Activated T-cell treated with anti-CD3 and anti-CD28 coated beads, Interleukin-2, amount 50 U/mL, for 4 hours (primary cell): ENCODE data around the gene PATJ. TPM values are rescaled to one million over a fixed set of nuclear protein-coding genes. Genes with fewer than 3 reads are reported as not detected.

Source experiments
- ATAC-seq, 2 donors: fragments of 200-7000 bp; cut with Tn5 transposase; one replicate each; pipeline ENCODE4 v1.10.0; 2021
- DNase-seq: peaks from one replicate; pipeline ENCODE4 v3.0.0-alpha.2; 2020
- H3K27me3 Mint-ChIP-seq: one replicate; pipeline ENCODE4 v1.8.0; 2021; ENCODE audit warnings: low read depth, mixed read lengths
- H3K36me3 Mint-ChIP-seq: one replicate; pipeline ENCODE4 v1.8.0; 2022; ENCODE audit warnings: mixed read lengths; ENCODE audit not compliant: insufficient read depth
- H3K4me1 Mint-ChIP-seq: one replicate; pipeline ENCODE4 v1.8.0; 2021; ENCODE audit warnings: low read depth, mixed read lengths
- H3K4me3 Mint-ChIP-seq: one replicate; pipeline ENCODE4 v1.8.0; 2021; ENCODE audit warnings: mild to moderate bottlenecking, moderate library complexity, mixed read lengths
- H3K9me3 Mint-ChIP-seq: one replicate; pipeline ENCODE4 v1.8.0; 2021; ENCODE audit warnings: mixed read lengths
- total RNA-seq, 3 donors: library from RNA; stranded (reverse); gene quantifications; one replicate each; pipeline ENCODE4 v1.2.1, GENCODE V29; 2021

PATJ gene
- total RNA-seq, 3 donors from 2014 or later = 3.4 to 4.1 (median 3.9) TPM

DNA sequence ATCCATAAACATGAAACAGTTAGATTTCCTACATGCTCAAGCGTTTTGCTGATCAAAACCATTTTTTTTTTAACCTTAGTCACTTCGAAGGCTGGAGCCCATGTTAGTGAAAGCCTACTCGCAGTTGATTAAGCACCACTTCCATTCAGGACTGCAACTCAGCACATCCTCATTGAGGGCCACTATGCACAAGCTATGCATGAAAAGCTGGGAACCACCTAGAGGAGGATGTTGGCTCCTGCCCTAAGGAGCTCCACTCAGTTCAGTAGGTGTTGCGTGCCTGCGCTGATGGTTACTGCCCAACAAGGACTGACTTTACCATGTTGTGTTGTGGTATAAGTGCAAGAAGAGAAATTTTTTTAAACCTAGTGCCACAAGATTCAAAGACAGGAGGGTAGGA is 271.0 kb downstream of the PATJ start:
- Mint-ChIP-seq H3K4me3 (no peak overlapping the region), H3K4me1 (no peaks in the 10 kb centered on the region), H3K27me3 (no peaks in the 10 kb centered on the region), H3K9me3 (no peaks in the 10 kb centered on the region), H3K36me3 (peaks cover 14% of the 10 kb centered on the region)
- DNase-seq = no peak
- ATAC-seq = no peak

DNA sequence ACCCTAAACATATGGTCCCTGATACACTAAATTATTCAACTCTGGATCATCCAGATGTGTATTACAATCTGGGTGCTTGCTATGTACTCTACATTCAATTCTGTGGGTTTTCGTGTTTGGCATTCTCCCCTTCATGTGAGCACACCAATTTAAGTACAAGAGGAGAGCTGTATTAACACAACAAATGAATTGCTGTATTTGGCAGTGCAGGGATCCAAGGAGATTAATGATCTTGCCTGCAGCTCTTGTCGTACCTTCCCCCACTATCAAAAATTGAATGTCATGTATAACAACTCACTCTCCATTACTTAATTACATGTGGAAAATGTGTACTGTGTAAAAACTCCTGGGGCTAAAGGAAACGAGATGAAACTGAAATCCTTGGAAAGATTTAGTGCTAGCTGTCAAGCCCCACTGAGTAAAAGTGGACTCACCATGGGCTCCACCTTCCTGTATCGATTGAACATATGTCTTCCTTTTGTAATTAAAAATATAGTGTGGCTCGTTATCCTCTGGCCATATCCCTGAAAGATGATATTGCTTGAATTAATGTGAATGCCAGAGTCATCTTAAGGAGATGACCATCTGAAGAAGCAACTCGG is 280.2 kb downstream of the PATJ start:
- Mint-ChIP-seq H3K27me3 (no peaks in the 10 kb centered on the region), H3K9me3 (no peaks in the 10 kb centered on the region), H3K36me3 (peaks cover 27% of the 10 kb centered on the region), H3K4me1 (no peaks in the 10 kb centered on the region), H3K4me3 (no peak overlapping the region)
- ATAC-seq (no peak), DNase-seq (no peak)

DNA sequence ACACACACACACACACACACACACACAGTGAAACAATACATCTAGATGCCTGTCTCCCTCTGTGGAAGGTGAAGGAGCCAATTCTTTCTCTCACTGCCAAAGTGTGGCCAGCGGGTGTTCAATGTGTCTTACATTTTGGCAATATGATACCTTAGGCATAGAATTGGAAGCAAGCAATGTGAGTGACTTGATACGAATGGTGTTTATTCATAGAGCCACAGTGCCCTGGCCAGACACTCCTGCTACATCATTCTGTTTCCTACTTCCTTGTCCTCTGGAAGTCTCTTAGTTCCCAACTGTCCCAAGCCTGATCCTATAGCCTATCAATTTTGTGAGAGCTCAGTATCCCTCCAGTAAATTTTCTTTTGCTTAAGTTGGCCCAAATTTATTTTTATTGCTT is 282.4 kb downstream of the PATJ start:
- ATAC-seq = no peak
- Mint-ChIP-seq H3K4me1 (no peaks in the 10 kb centered on the region), H3K4me3 (no peak overlapping the region), H3K9me3 (no peaks in the 10 kb centered on the region), H3K36me3 (peaks cover 26% of the 10 kb centered on the region), H3K27me3 (no peaks in the 10 kb centered on the region)
- DNase-seq = no peak

GRCh38 chr1:62025154-62025553 is 282.9 kb downstream of the PATJ start:
- no peaks in the 10 kb centered on the region for H3K9me3 Mint-ChIP-seq
- ATAC-seq (no peak), DNase-seq (no peak)
- no peaks in the 10 kb centered on the region for H3K4me1 Mint-ChIP-seq
- H3K36me3 Mint-ChIP-seq = peaks cover 27% of the 10 kb centered on the region
- no peaks in the 10 kb centered on the region for H3K27me3 Mint-ChIP-seq
- H3K4me3 Mint-ChIP-seq = no peak overlapping the region

- Mint-ChIP-seq H3K4me3 (no peak overlapping the region), H3K27me3 (no peaks in the 10 kb centered on the region), H3K36me3 (peaks cover 28% of the 10 kb centered on the region), H3K4me1 (no peaks in the 10 kb centered on the region), H3K9me3 (no peaks in the 10 kb centered on the region)
- DNase-seq (no peak), ATAC-seq (no peak)
Observed at GRCh38 chr1:62025892-62026291, 283.6 kb downstream of the PATJ start.

DNA sequence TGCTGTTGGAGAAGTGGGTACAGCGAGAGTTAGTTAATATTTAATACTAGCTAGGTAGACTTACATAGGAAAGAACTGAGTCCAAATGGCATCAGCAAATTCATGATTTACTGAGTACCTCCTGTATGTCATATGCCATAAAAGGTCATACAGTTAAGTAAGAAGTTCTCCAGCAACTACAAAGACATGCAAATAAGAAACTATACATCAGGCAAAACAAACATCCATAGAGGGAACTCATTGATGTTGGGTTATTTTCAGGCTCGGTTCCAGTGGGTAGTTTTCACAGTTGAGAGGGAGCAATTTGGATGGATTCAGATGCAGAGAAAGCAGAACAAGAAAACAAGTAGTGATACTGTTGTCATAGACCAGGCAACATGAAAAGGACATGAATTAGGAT is 287.4 kb downstream of the PATJ start:
- ATAC-seq (no peak), DNase-seq (no peak)
- peaks cover 24% of the 10 kb centered on the region for H3K36me3 Mint-ChIP-seq
- H3K27me3 Mint-ChIP-seq = no peaks in the 10 kb centered on the region
- no peak overlapping the region for H3K4me3 Mint-ChIP-seq
- no peaks in the 10 kb centered on the region for H3K9me3 Mint-ChIP-seq
- no peaks in the 10 kb centered on the region for H3K4me1 Mint-ChIP-seq

DNA sequence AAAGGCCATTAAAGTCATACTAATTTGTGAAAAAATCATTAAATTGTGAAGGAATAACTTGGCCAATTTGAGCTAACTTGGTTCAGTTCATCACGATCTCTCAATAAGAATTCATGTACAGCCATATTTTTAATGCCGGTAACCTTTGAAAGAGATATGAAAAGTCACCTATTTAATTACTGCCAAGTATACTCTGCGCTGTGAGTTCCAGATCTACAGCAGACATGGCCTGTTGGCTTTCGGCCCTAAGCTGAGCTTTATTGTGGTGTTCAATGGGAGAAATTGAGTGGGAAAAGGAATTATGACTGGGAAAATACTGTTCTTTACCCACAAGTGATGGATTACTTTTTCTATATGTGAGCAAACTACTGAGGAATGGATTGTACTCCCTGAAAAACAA is 292.5 kb downstream of the PATJ start:
- Mint-ChIP-seq H3K4me1 (no peaks in the 10 kb centered on the region), H3K36me3 (peaks cover 7% of the 10 kb centered on the region), H3K9me3 (no peaks in the 10 kb centered on the region), H3K27me3 (no peaks in the 10 kb centered on the region), H3K4me3 (no peak overlapping the region)
- DNase-seq = no peak
- no peak for ATAC-seq

DNA sequence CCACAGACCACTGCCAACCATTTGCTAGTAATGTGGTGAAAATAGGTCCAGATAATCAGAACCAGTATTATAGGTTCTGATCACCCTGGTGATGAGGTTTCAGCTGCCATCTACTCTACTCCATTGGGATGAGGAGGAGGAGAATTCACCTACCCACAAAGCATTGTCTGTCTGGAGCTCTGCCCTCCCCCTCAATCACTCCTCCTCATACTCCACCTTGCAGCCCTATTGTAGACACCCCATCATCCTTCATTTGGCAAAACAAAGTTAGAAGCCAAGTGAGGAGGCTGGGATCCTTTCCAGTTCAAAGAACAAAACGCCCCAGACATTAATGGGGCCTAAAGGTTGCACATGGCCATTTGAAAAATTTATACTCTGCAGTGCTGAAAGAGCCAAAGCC is 295.0 kb downstream of the PATJ start:
- DNase-seq = no peak
- H3K36me3 Mint-ChIP-seq = peaks cover 7% of the 10 kb centered on the region
- no peaks in the 10 kb centered on the region for H3K9me3 Mint-ChIP-seq
- no peak for ATAC-seq
- H3K4me3 Mint-ChIP-seq = no peak overlapping the region
- no peaks in the 10 kb centered on the region for H3K4me1 Mint-ChIP-seq
- H3K27me3 Mint-ChIP-seq = no peaks in the 10 kb centered on the region

- no peak overlapping the region for H3K4me3 Mint-ChIP-seq
- no peak for ATAC-seq
Observed at GRCh38 chr1:62038594-62039284, 296.5 kb downstream of the PATJ start.

GRCh38 chr1:62040450-62040849 is 298.2 kb downstream of the PATJ start:
- Mint-ChIP-seq H3K4me3 (no peak overlapping the region), H3K4me1 (no peaks in the 10 kb centered on the region), H3K27me3 (no peaks in the 10 kb centered on the region), H3K36me3 (peaks cover 8% of the 10 kb centered on the region), H3K9me3 (no peaks in the 10 kb centered on the region)
- no peak for ATAC-seq
- DNase-seq = no peak

More at GRCh38 chr1:62038594-62039284, 296.5 kb downstream of the PATJ start:
- H3K36me3 Mint-ChIP-seq = peaks cover 5% of the 10 kb centered on the region
- H3K9me3 Mint-ChIP-seq = no peaks in the 10 kb centered on the region
- no peaks in the 10 kb centered on the region for H3K27me3 Mint-ChIP-seq
- no peaks in the 10 kb centered on the region for H3K4me1 Mint-ChIP-seq
- no peak for DNase-seq

- ATAC-seq (no peak), DNase-seq (no peak)
- no peaks in the 10 kb centered on the region for H3K4me1 Mint-ChIP-seq
- no peaks in the 10 kb centered on the region for H3K9me3 Mint-ChIP-seq
- H3K27me3 Mint-ChIP-seq = no peaks in the 10 kb centered on the region
- peaks cover 7% of the 10 kb centered on the region for H3K36me3 Mint-ChIP-seq
- H3K4me3 Mint-ChIP-seq = no peak overlapping the region
Observed at GRCh38 chr1:62040973-62041372, 298.7 kb downstream of the PATJ start.

- H3K36me3 Mint-ChIP-seq = peaks cover 8% of the 10 kb centered on the region
- H3K4me1 Mint-ChIP-seq = no peaks in the 10 kb centered on the region
- H3K27me3 Mint-ChIP-seq = no peaks in the 10 kb centered on the region
- no peak overlapping the region for H3K4me3 Mint-ChIP-seq
- no peaks in the 10 kb centered on the region for H3K9me3 Mint-ChIP-seq
- DNase-seq (no peak), ATAC-seq (no peak)
Observed at GRCh38 chr1:62043154-62043553, 300.9 kb downstream of the PATJ start.

DNA sequence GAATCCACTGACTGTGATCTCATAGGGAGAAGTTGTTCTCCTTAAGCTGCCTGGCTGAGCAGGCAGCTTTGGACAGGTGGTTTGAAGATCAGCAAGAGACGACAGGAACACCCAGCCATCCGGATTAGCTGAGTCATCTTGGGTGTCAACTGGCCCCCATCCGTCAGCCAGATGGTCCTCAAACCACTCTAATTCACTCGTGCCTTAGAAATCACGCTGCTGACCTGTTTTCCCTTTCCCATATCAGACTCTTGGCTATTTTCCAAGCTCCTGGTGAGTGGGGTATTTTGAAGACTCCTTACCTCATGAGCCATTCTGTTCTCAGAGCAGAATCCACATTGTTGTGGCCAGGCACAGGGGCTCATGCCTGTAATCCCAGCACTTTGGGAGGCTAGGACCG is 303.3 kb downstream of the PATJ start:
- no peaks in the 10 kb centered on the region for H3K4me1 Mint-ChIP-seq
- H3K4me3 Mint-ChIP-seq = no peak overlapping the region
- H3K27me3 Mint-ChIP-seq = no peaks in the 10 kb centered on the region
- H3K36me3 Mint-ChIP-seq = peaks cover 10% of the 10 kb centered on the region
- ATAC-seq (no peak), DNase-seq (no peak)
- H3K9me3 Mint-ChIP-seq = no peaks in the 10 kb centered on the region

GRCh38 chr1:62046927-62047326 is 304.6 kb downstream of the PATJ start:
- Mint-ChIP-seq H3K9me3 (no peaks in the 10 kb centered on the region), H3K4me3 (no peak overlapping the region), H3K27me3 (no peaks in the 10 kb centered on the region), H3K36me3 (peaks cover 11% of the 10 kb centered on the region), H3K4me1 (no peaks in the 10 kb centered on the region)
- ATAC-seq (no peak), DNase-seq (no peak)

- ATAC-seq (no peak), DNase-seq (no peak)
- H3K36me3 Mint-ChIP-seq = peaks cover 16% of the 10 kb centered on the region
- no peaks in the 10 kb centered on the region for H3K4me1 Mint-ChIP-seq
- H3K27me3 Mint-ChIP-seq = no peaks in the 10 kb centered on the region
- no peaks in the 10 kb centered on the region for H3K9me3 Mint-ChIP-seq
- no peak overlapping the region for H3K4me3 Mint-ChIP-seq
Observed at GRCh38 chr1:62050165-62050564, 307.9 kb downstream of the PATJ start.
